ENCODE measurements around the gene FAM163B. TPM values are rescaled to one million over a fixed set of nuclear protein-coding genes. Genes with fewer than 3 reads are reported as not detected.

FAM163B gene
- total and polyA plus RNA-seq, 9 of the 15 experiments (the other 6 are each of a cell fraction or from before 2014, with no cell fraction given): not detected

- TF ChIP-seq MGA (IDR thresholded peaks at IDR 0.05): no peak
These were observed 7.6 kb upstream of the FAM163B start (continued) for GRCh38 chr9:133616643-133617405.

All from K562 (cell line).